Stimulated activated CD8-positive, alpha-beta memory T cell treated with anti-CD3 and anti-CD28 coated beads, Interleukin-7, amount 100 ng/mL, for 48 hours (primary cell): Measurements from ENCODE around the gene RBMY1E.
"Not testable (repeated sequence)": the region's sequence is repeated elsewhere in the genome, so short reads cannot be mapped to it uniquely, and the experiment has no call there.

Experiments used
- DNase-seq, 2 donors: peaks; one replicate each; pipeline ENCODE4 v3.0.0-alpha.2; 2020; ENCODE audit warnings: low read depth in 1 of 2; ENCODE audit errors: extremely low read depth in 1 of 2

The RBMY1E gene

GRCh38 chrY:21917932-21918331 is at the start of gene RBMY1E:
Gene RBMY1E, minus strand, starts transcription at chrY:21918032. Its CDS starts 1,978 bp downstream, at chrY:21916054.
- not testable (repeated sequence) for DNase-seq

GRCh38 chrY:21894426-21894825 is 23.4 kb downstream of the RBMY1E start, which contains the start of gene RBMY1D:
Gene RBMY1D, minus strand, starts transcription at chrY:21894526. Its CDS starts 2,013 bp downstream, at chrY:21892513.
- DNase-seq, result not testable (repeated sequence)

- not testable (repeated sequence) for DNase-seq
Observed at GRCh38 chrY:21869407-21870076, 48.3 kb downstream of the RBMY1E start.
